ENCODE results near the gene TCF7L2. TPM values are rescaled to one million over a fixed set of nuclear protein-coding genes. Genes with fewer than 3 reads are reported as not detected.
A peak's percentile ranks its signal among the peaks of the same experiment; 100 is the strongest.

TCF7L2 gene
- total RNA-seq, 4 donors from 2014 or later = 12.7 to 59.9 (median 16.1) TPM

- intact Hi-C loops (cut with DNase I; ENCODE audit: low total_unique reads) = no loop called here
- Histone ChIP-seq H3K9me3 (no peaks in the 10 kb centered on the region), H3K4me1 (peaks cover 12 to 20% of the 10 kb centered on the region in 2 donors), H3K27me3 (no peaks in the 10 kb centered on the region), H3K36me3 (no peaks in the 10 kb centered on the region), H3K4me3 (no peak overlapping the region), H3K27ac (peak overlapping the region; percentile 6 to 69)
- TF ChIP-seq POLR2A (IDR thresholded peaks at IDR 0.05) = no peak
- no peak for TF ChIP-seq CTCF (IDR thresholded peaks at IDR 0.05)
- peak in 1 of 2 donors; percentile 32 for DNase-seq
Measured at GRCh38 chr10:112985690-112986543, 35.9 kb downstream of the TCF7L2 start.

GRCh38 chr10:112986544-112987190, 36.6 kb downstream of the TCF7L2 start:
- no peaks in the 10 kb centered on the region for H3K36me3 ChIP-seq
- TF ChIP-seq POLR2A (IDR thresholded peaks at IDR 0.05) (no peak), CTCF (IDR thresholded peaks at IDR 0.05) (no peak)
- peak overlapping the region in 1 of 2 donors; percentile 17 for H3K4me3 ChIP-seq
- peak overlapping the region; percentile 21 to 69 for H3K27ac ChIP-seq
- H3K27me3 ChIP-seq = no peaks in the 10 kb centered on the region
- peaks cover 12 to 19% of the 10 kb centered on the region in 2 donors for H3K4me1 ChIP-seq
- intact Hi-C loops (cut with DNase I; ENCODE audit: low total_unique reads) = no loop called here
- H3K9me3 ChIP-seq = no peaks in the 10 kb centered on the region
- DNase-seq = no peak

- Histone ChIP-seq H3K4me1 (peaks cover 12% of the 10 kb centered on the region in 2 donors), H3K36me3 (no peaks in the 10 kb centered on the region), H3K9me3 (no peaks in the 10 kb centered on the region), H3K27me3 (no peaks in the 10 kb centered on the region), H3K4me3 (no peak overlapping the region), H3K27ac (no peak overlapping the region)
- no peak for DNase-seq
- TF ChIP-seq CTCF (IDR thresholded peaks at IDR 0.05) = no peak
- TF ChIP-seq POLR2A (IDR thresholded peaks at IDR 0.05) = no peak
- intact Hi-C loops (cut with DNase I; ENCODE audit: low total_unique reads) = no loop called here
Measured at GRCh38 chr10:112988839-112989406, 38.9 kb downstream of the TCF7L2 start.

GRCh38 chr10:112989826-112990225, 39.8 kb downstream of the TCF7L2 start:
- TF ChIP-seq POLR2A (IDR thresholded peaks at IDR 0.05) (no peak), CTCF (IDR thresholded peaks at IDR 0.05) (no peak)
- no peak for DNase-seq
- Histone ChIP-seq H3K4me1 (peaks cover 4 to 17% of the 10 kb centered on the region in 2 donors), H3K36me3 (no peaks in the 10 kb centered on the region), H3K27ac (no peak overlapping the region), H3K27me3 (no peaks in the 10 kb centered on the region), H3K4me3 (no peak overlapping the region), H3K9me3 (no peaks in the 10 kb centered on the region)
- intact Hi-C loops (cut with DNase I; ENCODE audit: low total_unique reads) = no loop called here

- no peak for DNase-seq
- no peaks in the 10 kb centered on the region for H3K36me3 ChIP-seq
- H3K4me1 ChIP-seq = peaks cover 2 to 15% of the 10 kb centered on the region in 2 donors
- H3K27ac ChIP-seq = no peak overlapping the region
- no peak overlapping the region for H3K4me3 ChIP-seq
- TF ChIP-seq CTCF (IDR thresholded peaks at IDR 0.05) = no peak
- intact Hi-C loops (cut with DNase I; ENCODE audit: low total_unique reads) = no loop called here
- no peaks in the 10 kb centered on the region for H3K9me3 ChIP-seq
- H3K27me3 ChIP-seq = no peaks in the 10 kb centered on the region
Measured at GRCh38 chr10:112990271-112990670, 40.2 kb downstream of the TCF7L2 start.
